Peyer's patch (tissue), 4 donors: ENCODE results near the gene ZNF346.

Experiments
- CTCF ChIP-seq, 6 experiments: fragments of 450-650 bp in 4 of 6; fragments of 200-600 bp in 2 of 6; sonication (generic) in 1 of 6; IDR thresholded peaks; one replicate each; pipeline ENCODE4 v1.5.1; 2017 to 2019; ENCODE audit warnings: antibody characterized with exemption in 6 of 6, mild to moderate bottlenecking in 3 of 6, moderate library complexity in 1 of 6
- POLR2A ChIP-seq, 2 donors: fragments of 450-650 bp; IDR thresholded peaks; one replicate each; pipeline ENCODE4 v1.5.1; 2017; ENCODE audit warnings: antibody characterized with exemption in 2 of 2, mild to moderate bottlenecking in 2 of 2, moderate library complexity in 2 of 2

GRCh38 chr5:177090813-177091212 lies 68.3 kb downstream of the ZNF346 start:
- TF ChIP-seq POLR2A (IDR thresholded peaks at IDR 0.05) (no peak), CTCF (IDR thresholded peaks at IDR 0.05) (no peak)
